Nephron progenitor cell (in vitro differentiated cells): ENCODE data around the gene TXNIP.
A peak's percentile ranks its signal among the peaks of the same experiment; 100 is the strongest.

Experiments
- DNase-seq: peaks from one replicate; pipeline ENCODE4 v3.0.0; 2021
- H3K27ac Mint-ChIP-seq: 2 replicates; pipeline ENCODE4 v1.8.0; 2021; ENCODE audit warnings: mild to moderate bottlenecking, moderate library complexity, mixed read lengths
- H3K27me3 Mint-ChIP-seq: 2 replicates; pipeline ENCODE4 v1.8.0; 2021; ENCODE audit warnings: mild to moderate bottlenecking, low read depth, mixed read lengths; ENCODE audit not compliant: poor library complexity
- H3K36me3 Mint-ChIP-seq: 2 replicates; pipeline ENCODE4 v1.8.0; 2021; ENCODE audit warnings: low read depth, mixed read lengths
- H3K4me1 Mint-ChIP-seq: 2 replicates; pipeline ENCODE4 v1.8.0; 2021; ENCODE audit warnings: mixed read lengths
- H3K4me3 Mint-ChIP-seq: 2 replicates; pipeline ENCODE4 v1.8.0; 2021; ENCODE audit warnings: mild to moderate bottlenecking, moderate library complexity, mixed read lengths
- H3K9me3 Mint-ChIP-seq: 2 replicates; pipeline ENCODE4 v1.8.0; 2021; ENCODE audit warnings: mild to moderate bottlenecking, moderate library complexity, mixed read lengths
- CTCF ChIP-seq: fragments of 200-600 bp; sonication (generic); IDR thresholded peaks from 2 replicates; pipeline ENCODE4 v1.5.0; 2021; ENCODE audit warnings: antibody characterized with exemption

TXNIP gene

DNA sequence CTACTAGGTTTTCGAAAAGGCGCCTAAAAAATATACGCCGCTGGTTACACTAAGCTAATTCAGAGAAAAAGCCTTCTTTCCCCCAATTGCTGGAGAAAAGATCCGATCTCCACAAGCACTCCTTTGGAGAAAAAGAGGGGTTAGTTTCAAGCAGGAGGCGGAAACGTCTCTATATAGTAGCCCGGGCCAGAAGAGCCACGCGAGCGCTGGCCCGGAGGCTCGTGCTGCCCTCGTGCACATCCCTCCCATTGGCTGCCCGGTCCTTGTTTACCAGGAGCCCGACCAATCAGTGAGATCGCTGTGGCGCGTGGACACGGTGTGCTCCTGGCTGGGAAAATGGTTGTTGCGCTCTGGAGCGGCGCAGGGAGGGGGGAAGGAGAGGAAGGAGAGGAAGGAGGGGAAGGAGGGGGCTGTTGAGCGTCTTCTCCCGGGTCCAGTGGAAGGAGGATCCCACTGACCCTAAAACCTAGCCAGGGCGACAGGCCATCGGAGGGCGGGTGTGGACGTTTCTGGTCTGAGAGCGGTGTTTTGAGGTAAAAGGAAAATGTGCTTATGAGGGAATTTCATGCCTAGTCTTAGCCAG is at the start of gene TXNIP:
Gene TXNIP (minus strand): TSS at position 147 of the 583 bp plus-strand sequence. CDS start 313 bp downstream, outside the sequence.
- Mint-ChIP-seq H3K4me3 (peak within 1 kb of the TSS; percentile 99), H3K36me3 (peaks cover 50% of the 10 kb centered on the region), H3K4me1 (peaks cover 76% of the 10 kb centered on the region), H3K9me3 (peaks cover 5% of the 10 kb centered on the region), H3K27me3 (peaks cover 3% of the 10 kb centered on the region), H3K27ac (peak within 1 kb of the TSS; percentile 99)
- TF ChIP-seq CTCF = no peak
- peak; percentile 95 for DNase-seq

GRCh38 chr1:146039844-146040194 is 43.4 kb upstream of the TXNIP start:
- H3K9me3 Mint-ChIP-seq = peaks cover 9% of the 10 kb centered on the region
- DNase-seq = no peak
- H3K36me3 Mint-ChIP-seq = no peaks in the 10 kb centered on the region
- no peak overlapping the region for H3K27ac Mint-ChIP-seq
- H3K4me1 Mint-ChIP-seq = peaks cover 21% of the 10 kb centered on the region
- TF ChIP-seq CTCF = no peak
- peaks cover 22% of the 10 kb centered on the region for H3K27me3 Mint-ChIP-seq
- peak overlapping the region; percentile 100 for H3K4me3 Mint-ChIP-seq

- DNase-seq = peak; percentile 83
- Mint-ChIP-seq H3K27ac (peak overlapping the region; percentile 98), H3K4me1 (peaks cover 9% of the 10 kb centered on the region), H3K4me3 (peak overlapping the region; percentile 100), H3K9me3 (peaks cover 9% of the 10 kb centered on the region), H3K27me3 (peaks cover 22% of the 10 kb centered on the region), H3K36me3 (no peaks in the 10 kb centered on the region)
- no peak for TF ChIP-seq CTCF
Observed at GRCh38 chr1:146036965-146037646, 40.7 kb upstream of the TXNIP start.

- Mint-ChIP-seq H3K9me3 (peaks cover 9% of the 10 kb centered on the region), H3K27ac (no peak overlapping the region), H3K36me3 (no peaks in the 10 kb centered on the region)
Observed at GRCh38 chr1:146036241-146036964, 40.0 kb upstream of the TXNIP start.

GRCh38 chr1:146035048-146035423 is 38.7 kb upstream of the TXNIP start:
- Mint-ChIP-seq H3K9me3 (peaks cover 13% of the 10 kb centered on the region), H3K27me3 (peaks cover 24% of the 10 kb centered on the region), H3K4me1 (peaks cover 9% of the 10 kb centered on the region), H3K27ac (no peak overlapping the region), H3K4me3 (peak overlapping the region; percentile 100), H3K36me3 (no peaks in the 10 kb centered on the region)
- no peak for DNase-seq
- TF ChIP-seq CTCF = no peak

More at GRCh38 chr1:146036241-146036964, 40.0 kb upstream of the TXNIP start:
- Mint-ChIP-seq H3K4me3 (peak overlapping the region; percentile 100), H3K4me1 (peaks cover 9% of the 10 kb centered on the region), H3K27me3 (peaks cover 22% of the 10 kb centered on the region)
- no peak for TF ChIP-seq CTCF
- DNase-seq = no peak
